Spinal cord (tissue), 10 donors: ENCODE measurements around the gene FAM78A. TPM values are rescaled to one million over a fixed set of nuclear protein-coding genes. Genes with fewer than 3 reads are reported as not detected.
"Not testable (repeated sequence)": the region's sequence is repeated elsewhere in the genome, so short reads cannot be mapped to it uniquely, and the experiment has no call there.

Experiments used
- DNase-seq, 6 donors: peaks; one replicate each; pipeline versions ENCODE4 v3.0.0 to v3.0.0-alpha.2; 2013 to 2015; ENCODE audit warnings: low spot score in 6 of 6, low read depth in 4 of 6
- H3K27ac ChIP-seq: one replicate; pipeline ENCODE4 v1.5.1; 2013; ENCODE audit warnings: low read depth, low read length, control low read depth
- H3K27me3 ChIP-seq: one replicate; pipeline ENCODE4 v1.6.1; 2013; ENCODE audit warnings: low read length; ENCODE audit not compliant: control insufficient read depth, insufficient read depth
- H3K36me3 ChIP-seq: one replicate; pipeline ENCODE4 v1.6.1; 2013; ENCODE audit warnings: low read length; ENCODE audit not compliant: control insufficient read depth, insufficient read depth
- H3K4me1 ChIP-seq: one replicate; pipeline ENCODE4 v1.6.1; 2013; ENCODE audit warnings: low read length; ENCODE audit not compliant: control insufficient read depth, insufficient read depth
- H3K4me3 ChIP-seq: one replicate; pipeline ENCODE4 v1.5.1; 2013; ENCODE audit warnings: low read depth, low read length, control low read depth
- H3K9me3 ChIP-seq: one replicate; pipeline ENCODE4 v1.6.1; 2013; ENCODE audit warnings: low read length; ENCODE audit not compliant: control insufficient read depth, insufficient read depth
- WGBS: methylation state at CpG from one replicate; pipeline ENCODE4 v1.1.5; 2013; ENCODE audit warnings: missing lambda C conversion rate; ENCODE audit not compliant: insufficient coverage; 5-methylcytosine and 5-hydroxymethylcytosine counted together
- polyA plus RNA-seq, 2 donors: library from polyadenylated mRNA; unstranded; fragments of 120-200 nt; gene quantifications; one replicate each; pipeline ENCODE4 v1.2.1, GENCODE V29; 2013; ENCODE audit not compliant: insufficient read length in 2 of 2
- total RNA-seq, 2 donors: library from RNA; depleted of rRNA in 1 of 2; stranded (reverse); fragments of 120-200 nt in 1 of 2; fragments of >200 nt in 1 of 2; gene quantifications; one replicate each; pipeline versions ENCODE4 v1.2.3 to v1.2.4, GENCODE V29; 2013 to 2014
- donor health status: healthy.

FAM78A gene
- total and polyA plus RNA-seq, 4 donors, result 2.7 to 7.4 (median 4.5) TPM

GRCh38 chr9:131266266-131267229 lies 9.8 kb downstream of the FAM78A start:
- H3K4me1 ChIP-seq, result peaks cover 15% of the 10 kb centered on the region
- WGBS, result 81% methylated on average over 22 of the region's 26 CpGs
- no peak overlapping the region for H3K27ac ChIP-seq

GRCh38 chr9:131264231-131264630 lies 12.1 kb downstream of the FAM78A start:
- WGBS, result 77% methylated on average over 10 of the region's 11 CpGs
- Histone ChIP-seq H3K36me3 (peaks cover 35% of the 10 kb centered on the region), H3K9me3 (no peaks in the 10 kb centered on the region), H3K27ac (no peak overlapping the region), H3K4me1 (peaks cover 7% of the 10 kb centered on the region), H3K27me3 (no peaks in the 10 kb centered on the region), H3K4me3 (no peak overlapping the region)
- no peak for DNase-seq

More at GRCh38 chr9:131266266-131267229, 9.8 kb downstream of the FAM78A start:
- no peaks in the 10 kb centered on the region for H3K27me3 ChIP-seq
- H3K36me3 ChIP-seq, result peaks cover 12% of the 10 kb centered on the region
- no peak for DNase-seq
- H3K4me3 ChIP-seq, result no peak overlapping the region
- H3K9me3 ChIP-seq, result no peaks in the 10 kb centered on the region

DNA sequence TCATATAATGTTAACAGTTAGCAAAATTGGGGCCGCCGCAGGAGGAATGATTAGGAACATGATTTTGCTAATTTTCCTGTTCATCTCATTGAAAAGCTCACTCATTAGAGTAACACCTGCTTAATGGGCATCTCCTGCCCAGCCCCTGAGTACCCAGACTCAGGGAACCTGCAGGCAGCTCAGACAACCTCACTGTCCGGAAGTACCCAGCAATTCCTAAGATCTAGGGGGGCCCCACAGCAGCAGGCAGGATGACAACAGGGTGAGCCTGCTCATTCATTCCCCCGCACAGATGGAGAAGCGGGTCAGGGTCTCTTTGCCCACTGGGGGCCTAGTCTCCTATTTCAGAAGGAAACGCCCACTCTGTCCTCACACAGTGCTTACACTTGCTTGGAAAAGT lies 12.6 kb downstream of the FAM78A start:
- Histone ChIP-seq H3K4me3 (no peak overlapping the region), H3K27me3 (no peaks in the 10 kb centered on the region), H3K36me3 (peaks cover 39% of the 10 kb centered on the region), H3K4me1 (peaks cover 11% of the 10 kb centered on the region), H3K27ac (no peak overlapping the region), H3K9me3 (no peaks in the 10 kb centered on the region)
- WGBS, result 84% methylated on average over 5 of the region's 6 CpGs
- no peak for DNase-seq

GRCh38 chr9:131263033-131263343 lies 13.3 kb downstream of the FAM78A start:
- peaks cover 14% of the 10 kb centered on the region for H3K4me1 ChIP-seq
- 100% methylated on average over 2 of the region's 5 CpGs for WGBS

DNA sequence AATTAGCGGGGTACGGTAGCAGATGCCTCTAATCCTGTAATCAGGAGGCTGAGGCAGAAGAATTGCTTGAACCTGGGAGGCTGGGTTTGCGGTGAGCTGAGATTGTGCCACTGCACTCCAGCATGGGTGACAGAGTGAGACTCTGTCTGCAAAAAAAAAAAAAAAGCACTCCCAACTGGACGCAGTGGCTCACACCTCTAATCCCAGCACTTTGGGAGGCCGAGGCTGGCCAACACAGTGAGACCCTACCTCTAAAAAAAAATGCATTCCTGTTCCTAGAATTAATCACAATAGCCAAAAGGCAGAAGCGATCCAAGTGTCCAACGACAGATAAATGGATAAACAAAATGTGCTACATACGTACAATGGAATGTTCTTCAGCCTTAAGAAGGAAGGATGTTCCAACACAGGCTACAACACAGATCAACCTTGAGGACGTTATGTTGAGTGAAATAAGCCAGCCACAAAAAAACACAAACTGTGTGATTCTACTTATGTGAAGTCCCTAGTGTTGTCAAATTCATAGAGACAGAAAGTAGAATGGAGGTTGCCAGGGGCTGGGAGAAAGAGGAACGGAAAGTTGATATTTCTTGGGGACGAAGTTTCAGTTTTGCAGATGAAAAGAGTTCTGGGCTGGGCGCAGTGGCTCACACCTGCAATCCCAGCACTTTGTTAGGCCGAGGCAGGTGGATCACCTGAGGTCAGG lies 13.8 kb downstream of the FAM78A start:
- WGBS, result 92% methylated on average over 7 of the region's 13 CpGs
- no peaks in the 10 kb centered on the region for H3K9me3 ChIP-seq
- DNase-seq, result no peak
- H3K27ac ChIP-seq, result no peak overlapping the region
- H3K4me1 ChIP-seq, result peaks cover 14% of the 10 kb centered on the region
- H3K27me3 ChIP-seq, result no peaks in the 10 kb centered on the region
- no peak overlapping the region for H3K4me3 ChIP-seq
- peaks cover 47% of the 10 kb centered on the region for H3K36me3 ChIP-seq

More at GRCh38 chr9:131263033-131263343, 13.3 kb downstream of the FAM78A start:
- H3K27me3 ChIP-seq, H3K4me3 ChIP-seq, H3K27ac ChIP-seq, DNase-seq, H3K9me3 ChIP-seq: not testable (repeated sequence)
- H3K36me3 ChIP-seq, result peaks cover 44% of the 10 kb centered on the region

DNA sequence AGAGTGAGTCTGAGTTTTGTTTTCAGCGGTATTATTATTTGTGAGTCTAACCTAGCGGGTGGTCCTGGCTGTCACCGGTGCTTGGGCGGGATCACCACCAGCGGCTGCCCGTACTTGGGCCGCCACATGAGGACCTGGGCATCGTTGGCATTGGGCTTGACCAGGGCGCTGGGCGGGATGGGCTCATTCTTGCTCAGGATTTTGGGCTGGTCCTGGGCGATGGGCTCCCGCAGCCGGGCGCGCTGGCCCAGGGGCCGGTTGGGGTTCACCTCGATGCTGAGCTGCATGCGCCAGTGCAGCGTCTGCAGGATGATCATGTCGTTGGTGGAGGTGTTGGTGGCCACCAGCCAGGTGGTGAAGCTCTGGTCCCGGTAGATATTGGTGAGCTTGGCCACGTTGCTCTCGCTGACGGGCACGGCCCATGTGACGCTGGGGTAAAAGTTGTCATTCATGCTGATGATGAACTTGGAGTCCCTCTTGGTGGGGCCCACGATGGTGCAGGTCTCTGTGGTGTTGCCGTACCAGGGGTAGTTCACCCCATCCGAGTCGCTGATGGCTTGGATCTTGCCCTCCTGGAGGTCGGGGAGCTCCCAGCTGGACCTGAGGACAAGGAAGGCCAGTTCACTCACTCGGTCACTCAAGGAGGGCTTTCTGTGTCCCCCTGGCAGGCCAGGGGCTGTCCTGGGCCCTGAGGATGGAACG lies 15.4 kb downstream of the FAM78A start:
- no peak overlapping the region for H3K27ac ChIP-seq
- no peaks in the 10 kb centered on the region for H3K9me3 ChIP-seq
- WGBS, result 95% methylated on average over 33 of the region's 33 CpGs
- H3K36me3 ChIP-seq, result peaks cover 43% of the 10 kb centered on the region
- H3K27me3 ChIP-seq, result no peaks in the 10 kb centered on the region
- no peak overlapping the region for H3K4me3 ChIP-seq
- peaks cover 14% of the 10 kb centered on the region for H3K4me1 ChIP-seq
- no peak for DNase-seq

DNA sequence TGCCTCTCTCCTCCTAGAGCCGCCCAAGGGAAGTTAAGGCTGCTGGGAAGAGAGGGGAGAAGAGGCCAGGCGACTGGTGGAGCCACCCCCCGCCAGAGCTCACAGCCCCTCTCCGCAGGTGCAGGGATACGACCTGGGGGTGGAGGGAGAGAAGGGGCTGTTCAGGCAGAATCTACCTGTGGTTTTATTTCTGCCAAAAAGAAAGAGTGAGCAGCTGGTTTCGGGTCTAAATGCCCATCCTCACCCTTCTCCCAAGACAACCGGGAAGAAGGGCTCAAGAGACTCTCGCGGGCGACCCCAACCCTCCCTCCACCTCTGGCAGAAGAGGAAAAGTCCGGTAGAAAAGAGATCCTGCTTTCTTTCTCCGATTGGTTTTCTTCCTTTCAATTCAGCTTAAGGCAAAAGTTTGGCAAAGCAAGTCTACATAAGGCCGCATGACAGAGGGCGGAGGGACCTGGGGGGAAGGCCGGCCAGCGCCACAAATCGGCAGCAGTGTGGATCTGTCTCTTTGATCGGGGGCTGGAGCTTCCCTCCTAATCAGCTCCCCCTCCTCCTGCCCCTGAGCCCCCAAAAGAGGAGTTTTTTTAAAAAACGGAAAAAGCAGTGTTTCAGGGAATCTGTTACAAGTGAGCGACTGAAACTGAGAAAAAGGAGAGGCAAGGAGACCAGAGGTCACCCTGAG lies 16.3 kb downstream of the FAM78A start:
- H3K9me3 ChIP-seq, result no peaks in the 10 kb centered on the region
- no peak for DNase-seq
- H3K36me3 ChIP-seq, result peaks cover 39% of the 10 kb centered on the region
- no peak overlapping the region for H3K27ac ChIP-seq
- H3K4me3 ChIP-seq, result no peak overlapping the region
- no peaks in the 10 kb centered on the region for H3K27me3 ChIP-seq
- WGBS, result 78% methylated on average over 4 of the region's 20 CpGs
- H3K4me1 ChIP-seq, result peaks cover 14% of the 10 kb centered on the region

DNA sequence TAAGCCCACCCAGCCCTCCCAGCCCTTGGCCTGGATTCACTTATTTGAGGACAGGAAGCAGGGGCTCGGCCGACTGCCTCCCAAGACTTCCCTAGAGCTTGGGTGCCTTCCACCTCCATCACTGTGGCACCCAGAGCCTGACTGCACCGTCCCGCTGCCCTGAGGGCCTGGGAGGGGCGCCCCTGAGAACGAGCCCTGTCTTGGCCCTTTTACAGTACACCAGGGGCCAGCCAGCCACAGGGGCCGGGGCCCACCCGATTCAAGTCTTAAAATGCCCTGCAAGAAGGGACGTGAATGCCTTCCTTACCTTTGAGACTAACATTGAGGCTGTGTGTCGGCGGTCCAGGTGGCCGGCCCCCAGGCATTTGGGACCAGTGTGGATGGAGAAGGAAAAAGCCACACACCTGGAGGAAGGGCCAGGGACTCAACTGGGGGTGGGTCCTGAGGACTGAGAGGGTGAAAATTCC lies 16.8 kb downstream of the FAM78A start:
- WGBS, result 95% methylated on average over 11 of the region's 12 CpGs
- Histone ChIP-seq H3K36me3 (peaks cover 39% of the 10 kb centered on the region), H3K4me3 (no peak overlapping the region), H3K27ac (no peak overlapping the region), H3K9me3 (no peaks in the 10 kb centered on the region), H3K4me1 (peaks cover 14% of the 10 kb centered on the region), H3K27me3 (no peaks in the 10 kb centered on the region)
- DNase-seq, result no peak
